Lung (tissue), 12 donors: ENCODE results near the gene B3GNT2. TPM values are rescaled to one million over a fixed set of nuclear protein-coding genes. Genes with fewer than 3 reads are reported as not detected.

Experiments
- ATAC-seq: fragments of 200-7000 bp; cut with Tn5 transposase; one replicate; pipeline ENCODE4 v1.9.1; 2020; ENCODE audit warnings: moderate number of reproducible peaks; ENCODE audit not compliant: insufficient read depth, low FRiP score
- DNase-seq, 3 donors: peaks; one replicate each; pipeline ENCODE4 v3.0.0-alpha.2; 2013 to 2017
- H3K27ac ChIP-seq, 2 donors: one replicate each; pipeline ENCODE4 v1.5.1; 2013; ENCODE audit warnings: mild to moderate bottlenecking in 2 of 2, moderate library complexity in 2 of 2, control low read depth in 1 of 2, inconsistent platforms in 1 of 2, low read depth in 1 of 2, low read length in 1 of 2
- H3K27me3 ChIP-seq, 3 donors: one replicate each; pipeline ENCODE4 v1.5.1; 2013; ENCODE audit warnings: low read length in 2 of 3; ENCODE audit not compliant: control insufficient read depth in 3 of 3, insufficient read depth in 3 of 3
- H3K36me3 ChIP-seq, 4 donors: one replicate each; pipeline ENCODE4 v1.5.1; 2013; ENCODE audit warnings: low read length in 4 of 4, mild to moderate bottlenecking in 1 of 4, moderate library complexity in 1 of 4; ENCODE audit not compliant: control insufficient read depth in 4 of 4, insufficient read depth in 4 of 4
- H3K4me1 ChIP-seq, 5 donors: one replicate each; pipeline ENCODE4 v1.5.1; 2013; ENCODE audit warnings: low read length in 5 of 5, mild to moderate bottlenecking in 2 of 5, moderate library complexity in 1 of 5; ENCODE audit not compliant: control insufficient read depth in 5 of 5, insufficient read depth in 5 of 5
- H3K4me3 ChIP-seq: one replicate; pipeline ENCODE4 v1.5.1; 2013; ENCODE audit warnings: mild to moderate bottlenecking, control low read depth, moderate library complexity
- H3K9ac ChIP-seq, 2 donors: one replicate each; pipeline ENCODE4 v1.5.1; 2013; ENCODE audit warnings: low read length in 2 of 2, control low read depth in 1 of 2; ENCODE audit not compliant: insufficient read depth in 1 of 2
- H3K9me3 ChIP-seq, 4 donors: one replicate each; pipeline ENCODE4 v1.5.1; 2013; ENCODE audit warnings: low read length in 3 of 4, mild to moderate bottlenecking in 1 of 4, moderate library complexity in 1 of 4; ENCODE audit not compliant: control insufficient read depth in 4 of 4, insufficient read depth in 3 of 4
- WGBS, 2 donors: extraction: QIAGEN DNeasy Blood & Tissue Kit; methylation state at CpG; one replicate each; pipeline ENCODE4 v1.1.7; 2013; 5-methylcytosine and 5-hydroxymethylcytosine counted together
- polyA plus RNA-seq, 2 donors: library from polyadenylated mRNA; stranded (reverse); fragments of 200-250 nt; gene quantifications; one replicate each; pipeline ENCODE4 v1.2.1, GENCODE V29; 2013
- total RNA-seq, 2 donors: library from RNA; depleted of rRNA in 1 of 2; stranded (reverse); fragments of >200 nt in 1 of 2; gene quantifications; one replicate each; pipeline ENCODE4 v1.2.1, GENCODE V29; 2014 to 2021
- TF ChIP-seq, protein P1 (sequence below): IDR thresholded peaks from 2 replicates; pipeline ENCODE4 v1.5.1; 2012; ENCODE audit warnings: mild to moderate bottlenecking; ENCODE audit errors: control extremely low read depth, extremely low read depth
- donor health status: control.
- donor health status: control.
- donor health status: Bipolar disorder and iron deficiency.
- donor health status: healthy.
- donor health status: DM: yes; HTN: yes; CAD: no.

Gene B3GNT2
- total and polyA plus RNA-seq, 4 donors: 11.4 to 41.8 (median 25.4) TPM

DNA sequence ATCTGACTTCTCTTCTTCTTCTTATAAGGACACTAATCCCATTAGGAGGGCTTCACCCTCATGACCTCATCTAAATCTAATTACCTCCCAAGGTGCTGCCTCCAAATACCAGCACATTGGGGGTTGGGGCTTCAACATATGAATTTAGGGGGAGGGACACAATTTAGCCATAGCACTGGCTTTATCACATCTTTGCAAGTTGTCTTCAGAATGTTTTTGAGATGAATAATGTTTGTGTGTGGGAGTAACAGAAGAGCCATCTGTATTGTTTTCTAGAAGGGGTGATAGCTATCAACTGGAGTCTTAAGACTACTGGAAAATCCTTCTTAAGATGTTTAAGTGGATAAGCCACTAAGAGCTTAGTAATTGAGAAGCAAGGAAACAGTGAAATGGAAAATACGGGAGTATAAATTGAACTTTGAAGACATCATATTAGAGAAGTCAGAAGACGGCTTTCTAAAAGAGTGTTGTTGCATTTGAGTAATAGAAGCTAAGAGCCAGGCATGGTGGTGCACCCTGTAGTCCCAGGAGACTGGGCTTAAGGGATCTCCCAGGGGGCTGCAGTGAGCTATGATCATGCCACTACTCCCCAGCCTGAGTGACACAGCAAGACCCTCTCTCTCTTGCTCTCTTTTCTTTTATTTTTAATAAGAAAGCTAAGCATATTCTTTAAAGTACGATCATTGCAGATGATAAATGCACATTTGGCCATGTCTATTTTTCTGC, 32.6 kb upstream of the B3GNT2 start:
- Histone ChIP-seq H3K4me1 (peaks cover 0 to 21% (median 0%) of the 10 kb centered on the region in 5 donors), H3K9ac (no peak overlapping the region), H3K4me3 (no peak overlapping the region), H3K27me3 (no peaks in the 10 kb centered on the region), H3K9me3 (no peaks in the 10 kb centered on the region), H3K27ac (no peak overlapping the region), H3K36me3 (no peaks in the 10 kb centered on the region)
- no peak for ATAC-seq
- no peak for DNase-seq
- TF ChIP-seq, protein P1, sequence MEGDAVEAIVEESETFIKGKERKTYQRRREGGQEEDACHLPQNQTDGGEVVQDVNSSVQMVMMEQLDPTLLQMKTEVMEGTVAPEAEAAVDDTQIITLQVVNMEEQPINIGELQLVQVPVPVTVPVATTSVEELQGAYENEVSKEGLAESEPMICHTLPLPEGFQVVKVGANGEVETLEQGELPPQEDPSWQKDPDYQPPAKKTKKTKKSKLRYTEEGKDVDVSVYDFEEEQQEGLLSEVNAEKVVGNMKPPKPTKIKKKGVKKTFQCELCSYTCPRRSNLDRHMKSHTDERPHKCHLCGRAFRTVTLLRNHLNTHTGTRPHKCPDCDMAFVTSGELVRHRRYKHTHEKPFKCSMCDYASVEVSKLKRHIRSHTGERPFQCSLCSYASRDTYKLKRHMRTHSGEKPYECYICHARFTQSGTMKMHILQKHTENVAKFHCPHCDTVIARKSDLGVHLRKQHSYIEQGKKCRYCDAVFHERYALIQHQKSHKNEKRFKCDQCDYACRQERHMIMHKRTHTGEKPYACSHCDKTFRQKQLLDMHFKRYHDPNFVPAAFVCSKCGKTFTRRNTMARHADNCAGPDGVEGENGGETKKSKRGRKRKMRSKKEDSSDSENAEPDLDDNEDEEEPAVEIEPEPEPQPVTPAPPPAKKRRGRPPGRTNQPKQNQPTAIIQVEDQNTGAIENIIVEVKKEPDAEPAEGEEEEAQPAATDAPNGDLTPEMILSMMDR: no peak
- WGBS, 2 donors: 96% methylated on average over 3 of the region's 3 CpGs

- TF ChIP-seq, protein P1: no peak
- H3K27me3 ChIP-seq: no peaks in the 10 kb centered on the region
- no peak for DNase-seq
- H3K4me1 ChIP-seq: peaks cover 0 to 15% (median 0%) of the 10 kb centered on the region in 5 donors
- H3K4me3 ChIP-seq: no peak overlapping the region
- no peaks in the 10 kb centered on the region for H3K9me3 ChIP-seq
- no peaks in the 10 kb centered on the region for H3K36me3 ChIP-seq
- H3K9ac ChIP-seq: no peak overlapping the region
- no peak for ATAC-seq
- 77 to 89% methylated on average over 2 of the region's 2 CpGs for WGBS, 2 donors
- no peak overlapping the region for H3K27ac ChIP-seq
Observed at GRCh38 chr2:62163834-62164233, 32.1 kb upstream of the B3GNT2 start.

GRCh38 chr2:62175728-62176127, 20.2 kb upstream of the B3GNT2 start:
- H3K4me1 ChIP-seq: peaks cover 6 to 18% (median 8%) of the 10 kb centered on the region in 5 donors
- no peak overlapping the region for H3K4me3 ChIP-seq
- no peak overlapping the region for H3K27ac ChIP-seq
- H3K9ac ChIP-seq: no peak overlapping the region
- TF ChIP-seq, protein P1: no peak
- H3K27me3 ChIP-seq: no peaks in the 10 kb centered on the region
- ATAC-seq (no peak), DNase-seq (no peak)
- 95 to 96% methylated on average over 4 of the region's 4 CpGs for WGBS, 2 donors
- H3K9me3 ChIP-seq: no peaks in the 10 kb centered on the region
- no peaks in the 10 kb centered on the region for H3K36me3 ChIP-seq

DNA sequence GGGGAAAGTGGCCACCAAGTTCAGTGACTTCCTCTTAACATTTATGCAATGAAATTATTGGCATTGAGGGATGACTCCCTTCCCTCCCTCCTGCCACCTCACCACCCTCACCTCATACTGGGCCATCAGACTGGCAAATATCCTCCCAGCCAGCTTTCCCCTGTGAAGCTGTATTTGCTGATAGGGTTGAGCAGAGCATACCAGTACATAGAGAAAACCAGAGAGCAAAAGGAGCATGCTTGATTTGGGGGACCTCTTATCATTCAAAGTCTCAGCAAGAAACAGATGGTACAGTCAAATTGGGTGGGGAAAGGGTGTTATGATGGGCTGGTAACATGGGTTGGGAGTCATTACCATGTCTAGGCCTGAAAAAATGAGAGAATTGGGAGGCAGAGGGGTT, 19.1 kb upstream of the B3GNT2 start:
- TF ChIP-seq, protein P1: no peak
- H3K27ac ChIP-seq: no peak overlapping the region
- no peak overlapping the region for H3K9ac ChIP-seq
- no peaks in the 10 kb centered on the region for H3K36me3 ChIP-seq
- no peaks in the 10 kb centered on the region for H3K27me3 ChIP-seq
- ATAC-seq (no peak), DNase-seq (no peak)
- peaks cover 6 to 18% (median 8%) of the 10 kb centered on the region in 5 donors for H3K4me1 ChIP-seq
- H3K9me3 ChIP-seq: no peaks in the 10 kb centered on the region
- H3K4me3 ChIP-seq: no peak overlapping the region
